HFF-Myc (cell line): ENCODE data around the gene AGAP3.

Experiments
- DNase-seq: peaks from one replicate; pipeline ENCODE4 v3.0.0-alpha.2; 2011; ENCODE audit warnings: low read depth; ENCODE audit errors: extremely low read depth
- H3K4me3 ChIP-seq: replicated peaks from 2 replicates; pipeline ENCODE4 v1.5.1; 2011; ENCODE audit warnings: low read depth, mild to moderate bottlenecking, control low read depth, low read length
- TF ChIP-seq, protein P1 (sequence below): IDR thresholded peaks from 2 replicates; pipeline ENCODE4 v1.5.1; 2012; ENCODE audit warnings: mild to moderate bottlenecking, low read depth, low read length, control low read depth; ENCODE audit errors: missing control alignments

The AGAP3 gene

GRCh38 chr7:151095123-151095797 lies 9.0 kb downstream of the AGAP3 start:
- no peak overlapping the region for H3K4me3 ChIP-seq
- TF ChIP-seq, protein P1, sequence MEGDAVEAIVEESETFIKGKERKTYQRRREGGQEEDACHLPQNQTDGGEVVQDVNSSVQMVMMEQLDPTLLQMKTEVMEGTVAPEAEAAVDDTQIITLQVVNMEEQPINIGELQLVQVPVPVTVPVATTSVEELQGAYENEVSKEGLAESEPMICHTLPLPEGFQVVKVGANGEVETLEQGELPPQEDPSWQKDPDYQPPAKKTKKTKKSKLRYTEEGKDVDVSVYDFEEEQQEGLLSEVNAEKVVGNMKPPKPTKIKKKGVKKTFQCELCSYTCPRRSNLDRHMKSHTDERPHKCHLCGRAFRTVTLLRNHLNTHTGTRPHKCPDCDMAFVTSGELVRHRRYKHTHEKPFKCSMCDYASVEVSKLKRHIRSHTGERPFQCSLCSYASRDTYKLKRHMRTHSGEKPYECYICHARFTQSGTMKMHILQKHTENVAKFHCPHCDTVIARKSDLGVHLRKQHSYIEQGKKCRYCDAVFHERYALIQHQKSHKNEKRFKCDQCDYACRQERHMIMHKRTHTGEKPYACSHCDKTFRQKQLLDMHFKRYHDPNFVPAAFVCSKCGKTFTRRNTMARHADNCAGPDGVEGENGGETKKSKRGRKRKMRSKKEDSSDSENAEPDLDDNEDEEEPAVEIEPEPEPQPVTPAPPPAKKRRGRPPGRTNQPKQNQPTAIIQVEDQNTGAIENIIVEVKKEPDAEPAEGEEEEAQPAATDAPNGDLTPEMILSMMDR = no peak
- no peak for DNase-seq

DNA sequence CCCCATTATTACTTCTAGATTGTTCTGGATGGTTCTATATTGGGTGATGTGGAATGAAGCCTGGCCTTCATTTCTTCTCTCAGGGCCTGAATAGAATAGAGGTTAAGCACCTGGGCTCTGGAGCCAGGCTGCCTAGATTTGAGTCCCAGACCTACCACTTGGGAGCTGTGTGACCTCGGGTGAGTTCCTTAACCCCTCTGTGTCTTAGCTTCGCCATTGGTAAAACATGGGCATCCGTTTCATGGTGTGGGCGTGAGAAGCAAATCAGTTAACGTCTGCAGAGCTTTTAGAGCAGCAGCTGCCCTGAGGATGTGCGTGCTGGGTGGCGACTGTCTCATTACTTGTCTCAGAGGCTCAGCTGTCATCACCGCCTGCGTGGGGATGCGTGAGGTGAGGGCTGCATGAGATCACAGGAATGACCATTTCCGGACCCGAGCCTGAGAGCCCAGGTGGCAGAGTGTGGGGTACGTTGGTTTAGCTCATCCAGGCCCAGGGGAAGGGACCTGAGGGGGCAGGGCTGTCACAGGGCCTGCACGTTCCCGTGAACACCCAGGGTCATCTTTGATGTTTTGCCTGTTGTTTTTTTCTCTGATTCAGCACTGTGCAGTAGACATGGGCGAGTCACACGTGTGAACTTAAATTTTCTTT lies 9.7 kb downstream of the AGAP3 start:
- no peak for DNase-seq
- TF ChIP-seq, protein P1 = no peak
- H3K4me3 ChIP-seq = no peak overlapping the region

- TF ChIP-seq, protein P1 = no peak
- no peak for DNase-seq
- no peak overlapping the region for H3K4me3 ChIP-seq
These were observed 13.4 kb downstream of the AGAP3 start for GRCh38 chr7:151099486-151100211.

GRCh38 chr7:151100921-151101320 lies 14.6 kb downstream of the AGAP3 start:
- TF ChIP-seq, protein P1 = no peak
- H3K4me3 ChIP-seq = no peak overlapping the region
- no peak for DNase-seq

GRCh38 chr7:151101621-151102396 lies 15.5 kb downstream of the AGAP3 start:
- DNase-seq = no peak
- TF ChIP-seq, protein P1 = no peak
- H3K4me3 ChIP-seq = no peak overlapping the region

- DNase-seq = no peak
- no peak overlapping the region for H3K4me3 ChIP-seq
- TF ChIP-seq, protein P1 = no peak
These were observed 16.7 kb downstream of the AGAP3 start for GRCh38 chr7:151102991-151103390.
